Loucy (cell line): ENCODE results near the gene ENPP3.

Source experiments
- H2AFZ ChIP-seq: fragments of 200-600 bp; sonication (generic); 2 replicates; pipeline ENCODE4 v1.6.0; 2016; ENCODE audit warnings: antibody characterized with exemption, mild to moderate bottlenecking, low read length, moderate library complexity
- H3F3A ChIP-seq: fragments of 200-600 bp; 2 replicates; pipeline ENCODE4 v1.6.0; 2016; ENCODE audit warnings: antibody characterized with exemption, low read depth, mild to moderate bottlenecking
- H3K27me3 ChIP-seq: fragments of 200-600 bp; sonication (generic); 2 replicates; pipeline ENCODE4 v1.6.1; 2014; ENCODE audit warnings: low read length, mild to moderate bottlenecking; ENCODE audit not compliant: insufficient read depth, poor library complexity, severe bottlenecking
- H3K36me3 ChIP-seq: fragments of 200-600 bp; sonication (generic); 2 replicates; pipeline ENCODE4 v1.6.1; 2016; ENCODE audit warnings: low read length; ENCODE audit not compliant: insufficient read depth
- H3K4me1 ChIP-seq: fragments of 200-600 bp; sonication (generic); 2 replicates; pipeline ENCODE4 v1.5.1; 2014; ENCODE audit warnings: low read length, mild to moderate bottlenecking; ENCODE audit not compliant: insufficient read depth, poor library complexity, severe bottlenecking
- H3K4me2 ChIP-seq: fragments of 200-600 bp; sonication (generic); 2 replicates; pipeline ENCODE4 v1.6.0; 2014; ENCODE audit warnings: antibody characterized with exemption, low read length, low read depth, mild to moderate bottlenecking; ENCODE audit not compliant: poor library complexity, severe bottlenecking
- H3K4me3 ChIP-seq: fragments of 200-600 bp; sonication (generic); 2 replicates; pipeline ENCODE4 v1.5.1; 2014; ENCODE audit warnings: low read length, mild to moderate bottlenecking, mixed read lengths; ENCODE audit not compliant: poor library complexity, severe bottlenecking
- H3K79me2 ChIP-seq: fragments of 200-600 bp; sonication (generic); 2 replicates; pipeline ENCODE4 v1.6.1; 2014; ENCODE audit warnings: low read length; ENCODE audit not compliant: insufficient read depth
- H3K9ac ChIP-seq: fragments of 200-600 bp; sonication (generic); 2 replicates; pipeline ENCODE4 v1.6.0; 2014; ENCODE audit warnings: mild to moderate bottlenecking, low read depth, low read length, moderate library complexity; ENCODE audit not compliant: poor library complexity, severe bottlenecking
- H3K9me2 ChIP-seq: fragments of 200-600 bp; sonication (generic); replicated peaks from 2 replicates; pipeline ENCODE4 v1.6.1; 2016; ENCODE audit warnings: low read depth, low read length, mixed read lengths
- H3K9me3 ChIP-seq: fragments of 200-600 bp; sonication (generic); 2 replicates; pipeline ENCODE4 v1.6.1; 2014; ENCODE audit warnings: mild to moderate bottlenecking, antibody characterized with exemption, low read length, low read depth; ENCODE audit not compliant: insufficient read depth
- H4K20me1 ChIP-seq: fragments of 200-600 bp; sonication (generic); 2 replicates; pipeline ENCODE4 v1.6.0; 2014; ENCODE audit warnings: antibody characterized with exemption, low read length, mild to moderate bottlenecking; ENCODE audit not compliant: insufficient read depth, poor library complexity, severe bottlenecking
- EZH2phosphoT487 ChIP-seq: fragments of 200-600 bp; IDR thresholded peaks from 2 replicates; pipeline ENCODE4 v1.6.1; 2018; ENCODE audit warnings: antibody characterized with exemption, mild to moderate bottlenecking, moderate library complexity, borderline replicate concordance
- TF ChIP-seq, protein P1 (sequence below): fragments of 200-600 bp; sonication (generic); conservative IDR thresholded peaks from 2 replicates; pipeline ENCODE4 v1.5.1; 2014; ENCODE audit warnings: mild to moderate bottlenecking, antibody characterized with exemption, low read length

The ENPP3 gene

GRCh38 chr6:131656667-131657066 lies 19.6 kb downstream of the ENPP3 start:
- no peak overlapping the region for H3K4me3 ChIP-seq
- no peak overlapping the region for H2AFZ ChIP-seq
- no peaks in the 10 kb centered on the region for H3K9me2 ChIP-seq
- H3K9ac ChIP-seq, result no peak overlapping the region
- no peaks in the 10 kb centered on the region for H3F3A ChIP-seq
- TF ChIP-seq, protein P1, sequence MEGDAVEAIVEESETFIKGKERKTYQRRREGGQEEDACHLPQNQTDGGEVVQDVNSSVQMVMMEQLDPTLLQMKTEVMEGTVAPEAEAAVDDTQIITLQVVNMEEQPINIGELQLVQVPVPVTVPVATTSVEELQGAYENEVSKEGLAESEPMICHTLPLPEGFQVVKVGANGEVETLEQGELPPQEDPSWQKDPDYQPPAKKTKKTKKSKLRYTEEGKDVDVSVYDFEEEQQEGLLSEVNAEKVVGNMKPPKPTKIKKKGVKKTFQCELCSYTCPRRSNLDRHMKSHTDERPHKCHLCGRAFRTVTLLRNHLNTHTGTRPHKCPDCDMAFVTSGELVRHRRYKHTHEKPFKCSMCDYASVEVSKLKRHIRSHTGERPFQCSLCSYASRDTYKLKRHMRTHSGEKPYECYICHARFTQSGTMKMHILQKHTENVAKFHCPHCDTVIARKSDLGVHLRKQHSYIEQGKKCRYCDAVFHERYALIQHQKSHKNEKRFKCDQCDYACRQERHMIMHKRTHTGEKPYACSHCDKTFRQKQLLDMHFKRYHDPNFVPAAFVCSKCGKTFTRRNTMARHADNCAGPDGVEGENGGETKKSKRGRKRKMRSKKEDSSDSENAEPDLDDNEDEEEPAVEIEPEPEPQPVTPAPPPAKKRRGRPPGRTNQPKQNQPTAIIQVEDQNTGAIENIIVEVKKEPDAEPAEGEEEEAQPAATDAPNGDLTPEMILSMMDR, result no peak
- no peaks in the 10 kb centered on the region for H3K27me3 ChIP-seq
- no peaks in the 10 kb centered on the region for H3K79me2 ChIP-seq
- no peak overlapping the region for H3K4me2 ChIP-seq
- no peaks in the 10 kb centered on the region for H3K36me3 ChIP-seq
- no peaks in the 10 kb centered on the region for H3K9me3 ChIP-seq
- no peaks in the 10 kb centered on the region for H4K20me1 ChIP-seq
- peaks cover 29% of the 10 kb centered on the region for H3K4me1 ChIP-seq

GRCh38 chr6:131657222-131657621 lies 20.1 kb downstream of the ENPP3 start:
- Histone ChIP-seq H3K9ac (no peak overlapping the region), H3K4me3 (no peak overlapping the region), H3K9me3 (no peaks in the 10 kb centered on the region), H3K79me2 (no peaks in the 10 kb centered on the region), H3K27me3 (no peaks in the 10 kb centered on the region), H4K20me1 (no peaks in the 10 kb centered on the region), H2AFZ (no peak overlapping the region), H3K9me2 (no peaks in the 10 kb centered on the region), H3F3A (no peaks in the 10 kb centered on the region), H3K4me2 (peak overlapping the region; percentile 33), H3K36me3 (no peaks in the 10 kb centered on the region), H3K4me1 (peaks cover 29% of the 10 kb centered on the region)
- TF ChIP-seq, protein P1, result no peak
- no peak for TF ChIP-seq EZH2phosphoT487

- H3K4me1 ChIP-seq, result peaks cover 29% of the 10 kb centered on the region
- no peaks in the 10 kb centered on the region for H3K27me3 ChIP-seq
- no peaks in the 10 kb centered on the region for H4K20me1 ChIP-seq
- peak overlapping the region; percentile 33 for H3K4me2 ChIP-seq
- H3K79me2 ChIP-seq, result no peaks in the 10 kb centered on the region
- no peak for TF ChIP-seq EZH2phosphoT487
- TF ChIP-seq, protein P1, result no peak
- no peak overlapping the region for H2AFZ ChIP-seq
- H3K36me3 ChIP-seq, result no peaks in the 10 kb centered on the region
- no peak overlapping the region for H3K4me3 ChIP-seq
- no peaks in the 10 kb centered on the region for H3K9me2 ChIP-seq
- H3K9ac ChIP-seq, result no peak overlapping the region
- no peaks in the 10 kb centered on the region for H3F3A ChIP-seq
- no peaks in the 10 kb centered on the region for H3K9me3 ChIP-seq
These were observed 20.6 kb downstream of the ENPP3 start for GRCh38 chr6:131657630-131658111.
